GM12878 (cell line): ENCODE measurements around the gene EEFSEC. TPM values are rescaled to one million over a fixed set of nuclear protein-coding genes. Genes with fewer than 3 reads are reported as not detected.

Experiments used
- ATAC-seq: fragments of 200-7000 bp; cut with Tn5 transposase; 3 replicates; pipeline ENCODE4 v1.9.1; 2020; ENCODE audit warnings: mild to moderate bottlenecking, moderate library complexity
- BruUV-seq: library from RNA; stranded (reverse); fragments of 400-500 nt; replicated peaks from 2 replicates; lab custom pipeline; 2021; lab: Mats Ljungman, UMichigan
- CTCF ChIA-PET: fragments of 300-600 bp; sonication (Branson Sonifier 250); formaldehyde crosslinking; extraction: SDS; loops from one replicate; lab custom pipeline; 2021; ENCODE audit warnings: inconsistent platforms; lab: Yijun Ruan, JAX
- POLR2A ChIA-PET: fragments of 350-600 bp; formaldehyde crosslinking; extraction: SDS; loops from one replicate; lab custom pipeline; 2021; ENCODE audit warnings: inconsistent platforms; lab: Charles Lee
- RAD21 ChIA-PET: fragments of 300-600 bp; sonication (Branson Sonifier 250); formaldehyde crosslinking; loops from one replicate; lab custom pipeline; 2023; ENCODE audit warnings: antibody characterized with exemption; ENCODE audit not compliant: unreplicated experiment; lab: Charles Lee
- SMC1A ChIA-PET: fragments of 300-600 bp; sonication (Branson Sonifier 250); formaldehyde crosslinking; loops from one replicate; lab custom pipeline; 2023; ENCODE audit not compliant: unreplicated experiment, uncharacterized antibody; lab: Charles Lee
- DNase-seq: peaks from one replicate; pipeline ENCODE4 v3.0.0-alpha.2; 2011; ENCODE audit warnings: low read depth, low spot score
- FAIRE-seq: peaks from 3 replicates; lab custom pipeline; 2011; peaks lifted over from hg19 to GRCh38; lab: Jason Lieb, UNC
- H2AFZ ChIP-seq: 2 replicates; pipeline ENCODE4 v1.6.0; 2011; ENCODE audit warnings: low read depth, low read length, control low read depth; ENCODE audit not compliant: control insufficient read depth
- H3K27ac ChIP-seq: 2 replicates; pipeline ENCODE4 v1.5.1; 2011; ENCODE audit warnings: control low read depth; ENCODE audit not compliant: control insufficient read depth, insufficient read depth
- H3K27me3 ChIP-seq, 2 experiments: replicated peaks in 1 of 2; 2 replicates each; pipeline versions ENCODE4 v1.6.0 to v1.6.1; 2011; ENCODE audit warnings: low read length in 1 of 2; ENCODE audit not compliant: control insufficient read depth in 2 of 2, insufficient read depth in 2 of 2
- H3K36me3 ChIP-seq, 2 experiments: 2 replicates each; pipeline ENCODE4 v1.5.1; 2011; ENCODE audit warnings: low read length in 1 of 2; ENCODE audit not compliant: control insufficient read depth in 2 of 2, insufficient read depth in 2 of 2
- H3K4me1 ChIP-seq: 2 replicates; pipeline ENCODE4 v1.6.1; 2011; ENCODE audit warnings: mild to moderate bottlenecking, low read length, moderate library complexity, mixed read lengths; ENCODE audit not compliant: control insufficient read depth, insufficient read depth
- H3K4me2 ChIP-seq: 2 replicates; pipeline ENCODE4 v1.6.0; 2011; ENCODE audit warnings: control low read depth; ENCODE audit not compliant: control insufficient read depth, insufficient read depth
- H3K4me3 ChIP-seq: fragments of 200-600 bp; sonication (generic); 2 replicates; pipeline ENCODE4 v1.5.1; 2016
- H3K79me2 ChIP-seq: 2 replicates; pipeline ENCODE4 v1.6.0; 2011; ENCODE audit warnings: low read length; ENCODE audit not compliant: control insufficient read depth, insufficient read depth
- H3K9ac ChIP-seq: 2 replicates; pipeline ENCODE4 v1.8.0; 2011; ENCODE audit warnings: low read length, control low read depth, mixed read lengths; ENCODE audit not compliant: control insufficient read depth, insufficient read depth
- H3K9me3 ChIP-seq: replicated peaks from 3 replicates; pipeline ENCODE4 v1.5.1; 2011; ENCODE audit warnings: mild to moderate bottlenecking, low read length; ENCODE audit not compliant: control insufficient read depth, insufficient read depth
- H4K20me1 ChIP-seq: 2 replicates; pipeline ENCODE4 v1.6.0; 2011; ENCODE audit not compliant: control insufficient read depth, insufficient read depth
- ASH2L ChIP-seq: fragments of 300-600, 200-600 bp; sonication (generic); IDR thresholded peaks from 2 replicates; pipeline ENCODE4 v1.6.1; 2017; ENCODE audit warnings: low read depth, mild to moderate bottlenecking, borderline replicate concordance
- BACH1 ChIP-seq: fragments of 450-650 bp; IDR thresholded peaks from 2 replicates; pipeline ENCODE4 v1.6.1; 2017; ENCODE audit warnings: mild to moderate bottlenecking, borderline replicate concordance
- CHD4 ChIP-seq: fragments of 200-600 bp; sonication (generic); IDR thresholded peaks from 2 replicates; pipeline ENCODE4 v1.6.1; 2016; ENCODE audit warnings: mild to moderate bottlenecking
- FOXK2 ChIP-seq: fragments of 450-650 bp; IDR thresholded peaks from 2 replicates; pipeline ENCODE4 v1.6.1; 2017; ENCODE audit warnings: mild to moderate bottlenecking, moderate library complexity
- HSF1 ChIP-seq: fragments of 150-350 bp; IDR thresholded peaks from 2 replicates; pipeline ENCODE4 v1.6.1; 2014; ENCODE audit warnings: mild to moderate bottlenecking, low read depth, low read length
- MLLT1 ChIP-seq: fragments of 450-650 bp; IDR thresholded peaks from 2 replicates; pipeline ENCODE4 v1.6.1; 2016; ENCODE audit warnings: mild to moderate bottlenecking
- POLR2AphosphoS5 ChIP-seq: IDR thresholded peaks from 2 replicates; pipeline ENCODE4 v1.6.1; 2011; ENCODE audit warnings: mild to moderate bottlenecking, low read length, inconsistent platforms
- SMARCA5 ChIP-seq: fragments of 450-650 bp; IDR thresholded peaks from 2 replicates; pipeline ENCODE4 v1.6.1; 2017; ENCODE audit warnings: mild to moderate bottlenecking
- SP1 ChIP-seq: IDR thresholded peaks from one replicate; pipeline ENCODE4 v1.6.1; 2011; ENCODE audit warnings: low read depth, low read length
- STAT3 ChIP-seq: IDR thresholded peaks from 2 replicates; pipeline ENCODE4 v1.6.1; 2011; ENCODE audit warnings: low read depth, low read length, improper control_type of control experiment
- SUPT20H ChIP-seq: IDR thresholded peaks from 2 replicates; pipeline ENCODE4 v1.6.1; 2011; ENCODE audit warnings: low read depth, mild to moderate bottlenecking, low read length, moderate library complexity, borderline replicate concordance; ENCODE audit not compliant: control insufficient read depth
- YY1 ChIP-seq: IDR thresholded peaks from 2 replicates; pipeline ENCODE4 v1.6.1; 2011; ENCODE audit warnings: low read depth, mild to moderate bottlenecking, low read length
- ZBED1 ChIP-seq: IDR thresholded peaks from 2 replicates; pipeline ENCODE4 v1.6.1; 2016; ENCODE audit warnings: borderline replicate concordance
- WGBS: methylation state at CpG from one replicate; pipeline ENCODE4 v1.1.6; 2016; ENCODE audit warnings: low lambda C conversion rate; ENCODE audit not compliant: insufficient replicate concordance, insufficient coverage; ENCODE audit errors: missing lambda C conversion rate; 5-methylcytosine and 5-hydroxymethylcytosine counted together
- in situ Hi-C: fragments of 300-500 bp; cut with MboI; formaldehyde crosslinking; loops from 9 replicates; pipeline ENCODE4 v1.14.3; 2018; ENCODE audit warnings: mixed read lengths
- intact Hi-C: fragments of 100-400 bp; cut with micrococcal nuclease; formaldehyde crosslinking; loops from one replicate; pipeline ENCODE4 v1.14.2; 2022; ENCODE audit not compliant: unreplicated experiment
- polyA plus RNA-seq, 11 experiments: library from polyadenylated mRNA; depleted of rRNA in 4 of 11; unstranded in 6 of 11; stranded (reverse) in 5 of 11; fragments of >200 nt; fragmentation: Nextera tagmentation in 4 of 11; fragmentation: Illumina TruSeq in 1 of 11; extraction: Ambion mirVana in 4 of 11; extraction: Trizol in 1 of 11; gene quantifications; 1 replicate in 1 of 11; 2 replicates in 10 of 11; pipeline versions ENCODE4 v1.2.1 to v1.2.3, GENCODE V29; 2011 to 2016; ENCODE audit warnings: inconsistent platforms in 2 of 11, missing spikeins in 2 of 11, low read depth in 1 of 11
- total RNA-seq, 4 experiments: library from RNA; depleted of rRNA in 3 of 4; stranded (reverse); fragments of >200 nt in 3 of 4; fragmentation: Illumina TruSeq in 1 of 4; extraction: Trizol in 1 of 4; gene quantifications; 2 replicates each; pipeline versions ENCODE4 v1.2.1 to v1.2.3, GENCODE V29; 2013 to 2021

The EEFSEC gene
- total and polyA plus RNA-seq, 10 of the 15 experiments (the other 5 are each of a cell fraction or from before 2014, with no cell fraction given), result 0.29 to 29.1 (median 16.1) TPM

DNA sequence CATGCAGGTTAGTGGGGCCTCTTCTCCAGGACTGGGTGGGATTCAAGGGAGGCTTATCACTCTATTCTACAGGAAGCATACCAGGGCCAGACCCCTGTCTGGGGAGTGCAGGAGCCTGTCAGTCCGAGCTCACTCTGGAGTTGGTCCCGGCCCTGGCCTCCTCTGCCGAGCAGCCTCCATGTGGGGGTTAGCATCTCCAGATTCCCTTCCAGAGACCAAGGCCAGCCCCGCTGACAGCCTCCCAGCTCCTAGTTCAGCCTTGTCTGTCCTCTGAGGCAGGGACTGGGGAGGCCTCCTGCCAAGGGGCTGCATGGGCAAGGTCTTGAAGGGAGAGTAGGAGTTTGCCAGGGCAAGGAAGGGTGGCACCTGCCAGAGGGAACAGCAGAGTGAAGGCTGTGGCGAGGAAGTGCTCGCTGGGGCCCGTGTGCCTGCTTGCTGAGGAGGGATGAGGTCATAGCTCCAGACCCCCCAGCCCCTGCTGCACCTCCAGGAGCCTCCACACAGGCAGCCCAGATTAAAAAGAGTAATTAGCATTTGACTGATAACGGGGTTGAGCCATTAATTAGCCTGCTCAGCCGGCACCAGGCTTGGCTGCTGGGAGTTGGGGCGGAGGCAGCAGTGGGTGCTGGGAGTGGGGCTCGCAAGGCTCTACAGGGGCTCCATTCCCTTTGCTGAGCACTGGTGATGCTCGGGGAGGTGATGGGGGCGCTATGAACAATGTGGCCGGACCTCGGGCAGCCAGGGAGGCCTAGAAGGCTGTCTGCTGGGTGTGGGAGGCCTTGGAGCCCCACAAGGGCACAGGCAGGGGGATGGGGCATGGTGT, 259.1 kb downstream of the EEFSEC start:
- Histone ChIP-seq H3K36me3 (no peaks in the 10 kb centered on the region), H3K9me3 (no peaks in the 10 kb centered on the region), H2AFZ (no peak overlapping the region), H3K27ac (no peak overlapping the region), H3K79me2 (no peaks in the 10 kb centered on the region), H3K4me1 (no peaks in the 10 kb centered on the region), H3K4me3 (no peak overlapping the region), H3K27me3 (no peaks in the 10 kb centered on the region), H4K20me1 (no peaks in the 10 kb centered on the region), H3K4me2 (no peak overlapping the region), H3K9ac (no peak overlapping the region)
- CTCF ChIA-PET, result no interaction called here
- TF ChIP-seq ASH2L, result no peak
- no peak for TF ChIP-seq POLR2AphosphoS5
- no peak for TF ChIP-seq SMARCA5
- TF ChIP-seq STAT3, result no peak
- no peak for TF ChIP-seq CHD4
- no peak for TF ChIP-seq SP1
- TF ChIP-seq SUPT20H, result no peak
- TF ChIP-seq YY1, result no peak
- no peak for TF ChIP-seq BACH1
- no TSS peak for BruUV-seq
- SMC1A ChIA-PET, result no interaction called here
- 77% methylated on average over 15 of the region's 15 CpGs for WGBS
- in situ Hi-C loops (no loop called here), intact Hi-C loops (no loop called here)
- DNase-seq, result no peak
- RAD21 ChIA-PET, result no interaction called here
- FAIRE-seq, result no peak
- ATAC-seq, result no peak
- POLR2A ChIA-PET, result no interaction called here

GRCh38 chr3:128413003-128413370, 259.7 kb downstream of the EEFSEC start:
- Histone ChIP-seq H3K36me3 (no peaks in the 10 kb centered on the region), H3K27me3 (no peaks in the 10 kb centered on the region), H3K27ac (no peak overlapping the region), H3K79me2 (no peaks in the 10 kb centered on the region), H2AFZ (no peak overlapping the region), H4K20me1 (no peaks in the 10 kb centered on the region), H3K4me2 (no peak overlapping the region), H3K4me3 (no peak overlapping the region), H3K9me3 (no peaks in the 10 kb centered on the region), H3K4me1 (no peaks in the 10 kb centered on the region), H3K9ac (no peak overlapping the region)
- ChIA-PET POLR2A (no interaction called here), SMC1A (no interaction called here), RAD21 (no interaction called here), CTCF (no interaction called here)
- ATAC-seq (no peak), DNase-seq (no peak), FAIRE-seq (no peak)
- intact Hi-C loops (no loop called here), in situ Hi-C loops (no loop called here)
- TF ChIP-seq MLLT1 (no peak), SMARCA5 (no peak), FOXK2 (no peak), HSF1 (no peak), ZBED1 (no peak)
- 63% methylated on average over 8 of the region's 8 CpGs for WGBS
- BruUV-seq, result no TSS peak
